Glutamatergic neuron (in vitro differentiated cells): ENCODE measurements around the gene TARS3. TPM values are rescaled to one million over a fixed set of nuclear protein-coding genes. Genes with fewer than 3 reads are reported as not detected.

Experiments
- DNase-seq: peaks from one replicate; pipeline ENCODE4 v3.0.0; 2022
- H3K27ac Mint-ChIP-seq: one replicate; pipeline ENCODE4 v1.8.0; 2020; ENCODE audit warnings: mild to moderate bottlenecking, mixed read lengths, inconsistent platforms; ENCODE audit not compliant: unreplicated experiment
- H3K27me3 Mint-ChIP-seq: one replicate; pipeline ENCODE4 v1.8.0; 2020; ENCODE audit warnings: mild to moderate bottlenecking, moderate library complexity, mixed read lengths, inconsistent platforms; ENCODE audit not compliant: unreplicated experiment
- H3K36me3 Mint-ChIP-seq: one replicate; pipeline ENCODE4 v1.8.0; 2020; ENCODE audit warnings: mild to moderate bottlenecking, mixed read lengths, inconsistent platforms; ENCODE audit not compliant: unreplicated experiment
- H3K4me1 Mint-ChIP-seq: one replicate; pipeline ENCODE4 v1.8.0; 2020; ENCODE audit warnings: mild to moderate bottlenecking, low read depth, mixed read lengths, inconsistent platforms; ENCODE audit not compliant: unreplicated experiment
- H3K4me3 Mint-ChIP-seq: one replicate; pipeline ENCODE4 v1.8.0; 2020; ENCODE audit warnings: mild to moderate bottlenecking, mixed read lengths, inconsistent platforms; ENCODE audit not compliant: unreplicated experiment
- H3K9me3 Mint-ChIP-seq: one replicate; pipeline ENCODE4 v1.8.0; 2020; ENCODE audit warnings: mild to moderate bottlenecking, moderate library complexity, mixed read lengths, inconsistent platforms; ENCODE audit not compliant: unreplicated experiment
- total RNA-seq: library from RNA; stranded (reverse); fragmentation: NEBNext Ultra II Directional; extraction: Animal tissue kit (Norgen Biotek cat#: 25700); gene quantifications from one replicate; pipeline ENCODE4 v1.2.1, GENCODE V29; 2021; ENCODE audit not compliant: unreplicated experiment
- TF ChIP-seq, protein P1 (sequence below): fragments of 200-600 bp; sonication (generic); IDR thresholded peaks from one replicate; pipeline ENCODE4 v1.5.0; 2021; ENCODE audit not compliant: partially characterized antibody, unreplicated experiment

The TARS3 gene
- total RNA-seq, 1 donor from 2014 or later: 40.1 TPM

DNA sequence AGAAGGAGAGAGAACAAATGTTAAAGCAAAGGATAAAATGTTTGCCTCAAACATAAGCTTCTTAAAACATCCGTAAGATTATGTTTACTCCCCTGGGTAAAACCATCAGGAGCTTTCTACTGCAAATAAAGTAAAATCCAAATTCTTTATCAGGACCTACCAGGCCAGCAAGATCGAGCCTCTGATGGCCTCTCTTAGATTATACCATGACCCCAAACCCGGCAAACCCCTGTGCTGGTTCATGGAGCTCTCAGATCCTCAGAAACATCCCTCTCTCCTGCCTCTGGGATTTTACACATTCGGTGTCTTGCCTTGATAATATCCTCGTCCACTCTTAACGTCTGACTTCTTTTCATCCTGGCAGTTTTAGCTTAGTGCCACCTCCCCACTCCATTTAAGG, 7.5 kb upstream of the TARS3 start:
- no peak for DNase-seq
- no peak overlapping the region for H3K4me3 Mint-ChIP-seq
- H3K9me3 Mint-ChIP-seq: no peaks in the 10 kb centered on the region
- H3K27me3 Mint-ChIP-seq: no peaks in the 10 kb centered on the region
- TF ChIP-seq, protein P1, sequence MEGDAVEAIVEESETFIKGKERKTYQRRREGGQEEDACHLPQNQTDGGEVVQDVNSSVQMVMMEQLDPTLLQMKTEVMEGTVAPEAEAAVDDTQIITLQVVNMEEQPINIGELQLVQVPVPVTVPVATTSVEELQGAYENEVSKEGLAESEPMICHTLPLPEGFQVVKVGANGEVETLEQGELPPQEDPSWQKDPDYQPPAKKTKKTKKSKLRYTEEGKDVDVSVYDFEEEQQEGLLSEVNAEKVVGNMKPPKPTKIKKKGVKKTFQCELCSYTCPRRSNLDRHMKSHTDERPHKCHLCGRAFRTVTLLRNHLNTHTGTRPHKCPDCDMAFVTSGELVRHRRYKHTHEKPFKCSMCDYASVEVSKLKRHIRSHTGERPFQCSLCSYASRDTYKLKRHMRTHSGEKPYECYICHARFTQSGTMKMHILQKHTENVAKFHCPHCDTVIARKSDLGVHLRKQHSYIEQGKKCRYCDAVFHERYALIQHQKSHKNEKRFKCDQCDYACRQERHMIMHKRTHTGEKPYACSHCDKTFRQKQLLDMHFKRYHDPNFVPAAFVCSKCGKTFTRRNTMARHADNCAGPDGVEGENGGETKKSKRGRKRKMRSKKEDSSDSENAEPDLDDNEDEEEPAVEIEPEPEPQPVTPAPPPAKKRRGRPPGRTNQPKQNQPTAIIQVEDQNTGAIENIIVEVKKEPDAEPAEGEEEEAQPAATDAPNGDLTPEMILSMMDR: no peak
- no peak overlapping the region for H3K27ac Mint-ChIP-seq
- H3K4me1 Mint-ChIP-seq: no peaks in the 10 kb centered on the region
- no peaks in the 10 kb centered on the region for H3K36me3 Mint-ChIP-seq

DNA sequence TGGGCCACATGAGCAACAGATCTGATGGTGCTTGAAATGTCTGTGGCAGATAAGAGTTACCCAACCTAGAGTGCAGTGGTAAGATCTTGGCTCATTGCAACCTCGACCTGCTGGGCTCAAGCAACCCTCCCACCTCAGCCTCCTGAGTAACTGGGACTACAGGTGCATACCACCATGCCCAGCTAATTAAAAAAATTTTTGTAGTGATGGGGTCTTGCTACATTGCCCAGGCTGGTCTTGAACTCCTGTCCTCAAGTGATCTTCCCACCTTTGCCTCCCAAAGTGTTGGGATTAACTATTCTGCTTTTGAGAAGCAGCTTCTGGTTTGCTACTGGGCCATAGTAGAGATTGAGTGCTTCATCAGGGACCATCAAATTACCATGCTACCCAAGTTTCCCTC, 2.9 kb upstream of the TARS3 start:
- peaks cover 3% of the 10 kb centered on the region for H3K4me1 Mint-ChIP-seq
- TF ChIP-seq, protein P1: no peak
- no peaks in the 10 kb centered on the region for H3K36me3 Mint-ChIP-seq
- no peak overlapping the region for H3K4me3 Mint-ChIP-seq
- H3K27ac Mint-ChIP-seq: no peak overlapping the region
- DNase-seq: no peak
- no peaks in the 10 kb centered on the region for H3K27me3 Mint-ChIP-seq
- peaks cover 1% of the 10 kb centered on the region for H3K9me3 Mint-ChIP-seq

DNA sequence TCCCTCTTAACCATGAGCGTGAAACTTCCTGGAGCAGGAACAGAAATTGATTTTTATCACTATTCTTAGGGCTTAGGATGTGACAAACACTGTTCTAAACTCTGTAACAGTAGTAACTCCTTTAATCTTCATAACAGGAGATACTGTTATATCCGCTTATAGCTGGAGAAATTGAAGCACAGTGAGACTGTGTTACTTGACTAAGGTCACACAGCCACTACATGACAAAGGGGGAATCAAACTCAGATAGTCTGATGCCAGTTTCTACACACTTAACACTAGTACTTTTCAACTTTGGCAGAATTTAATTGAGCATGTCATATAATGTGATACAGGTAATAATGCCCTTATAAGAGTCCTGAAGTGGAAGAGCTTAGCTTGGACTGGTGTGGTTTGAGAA, 800 bp upstream of the TARS3 start:
- no peak for DNase-seq
- Mint-ChIP-seq H3K36me3 (no peaks in the 10 kb centered on the region), H3K27me3 (no peaks in the 10 kb centered on the region), H3K4me3 (peak overlapping the region; percentile 69), H3K9me3 (peaks cover 1% of the 10 kb centered on the region), H3K27ac (peak overlapping the region; percentile 62), H3K4me1 (peaks cover 3% of the 10 kb centered on the region)
- TF ChIP-seq, protein P1: no peak

DNA sequence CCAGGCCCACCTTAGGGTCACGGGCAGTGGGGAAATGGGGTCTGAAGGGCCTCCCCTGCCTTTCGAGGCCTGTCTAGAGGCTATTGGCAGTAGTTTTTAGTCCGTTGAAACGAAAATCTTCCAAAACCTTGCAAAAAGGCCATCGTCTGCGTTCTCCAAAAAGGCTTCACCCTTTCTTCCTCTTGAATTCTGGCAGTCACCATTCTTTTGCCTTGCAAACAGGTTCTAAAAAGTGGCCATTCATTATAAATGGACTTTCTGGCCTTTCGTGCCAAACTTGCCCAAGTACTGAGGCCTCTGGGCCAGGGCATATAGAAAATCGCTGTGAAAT, 367 bp upstream of the TARS3 start:
- H3K4me3 Mint-ChIP-seq: peak overlapping the region; percentile 69
- no peaks in the 10 kb centered on the region for H3K27me3 Mint-ChIP-seq
- peak overlapping the region; percentile 62 for H3K27ac Mint-ChIP-seq
- no peak for DNase-seq
- H3K4me1 Mint-ChIP-seq: peaks cover 3% of the 10 kb centered on the region
- no peaks in the 10 kb centered on the region for H3K36me3 Mint-ChIP-seq
- TF ChIP-seq, protein P1: no peak
- H3K9me3 Mint-ChIP-seq: peaks cover 1% of the 10 kb centered on the region

DNA sequence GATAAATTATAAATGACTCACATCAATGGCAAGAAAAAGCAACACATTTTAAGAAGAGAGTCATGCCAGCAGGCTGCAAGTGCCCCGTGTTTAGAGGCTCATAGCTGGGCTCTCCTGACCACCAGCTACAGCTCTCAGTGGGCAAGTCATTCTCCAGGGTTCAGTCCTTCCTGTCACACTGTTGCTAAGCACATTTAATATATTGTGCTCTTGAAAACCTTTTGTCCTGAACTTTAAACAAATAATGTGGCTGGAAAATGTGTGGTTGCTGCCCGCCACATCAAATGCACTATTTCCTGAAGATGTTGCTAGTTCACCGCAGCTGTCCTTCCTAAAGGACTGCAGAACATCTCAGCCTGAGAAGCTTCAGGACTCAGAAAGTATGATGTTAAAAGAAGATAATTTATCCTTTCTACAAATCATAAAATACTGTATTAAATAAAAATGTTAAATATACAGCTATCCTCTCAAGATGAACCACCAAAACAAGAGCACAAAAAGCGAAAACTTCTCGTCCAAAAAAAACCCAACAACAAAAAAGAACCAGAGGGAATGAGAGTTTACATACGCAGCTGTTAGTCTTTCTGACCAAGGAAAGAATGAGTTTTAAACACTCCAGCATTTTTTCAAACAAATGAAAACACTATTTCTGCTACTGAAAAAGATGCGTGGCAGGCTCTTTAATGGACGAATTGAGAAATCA, 951 bp downstream of the TARS3 start:
- peaks cover 1% of the 10 kb centered on the region for H3K9me3 Mint-ChIP-seq

More for the DNA sequence above, 951 bp downstream of the TARS3 start:
- peak overlapping the region; percentile 85 for H3K4me3 Mint-ChIP-seq
- H3K27ac Mint-ChIP-seq: peak overlapping the region; percentile 49
- TF ChIP-seq, protein P1: no peak
- peaks cover 9% of the 10 kb centered on the region for H3K4me1 Mint-ChIP-seq
- DNase-seq: no peak
- peaks cover 2% of the 10 kb centered on the region for H3K27me3 Mint-ChIP-seq
- H3K36me3 Mint-ChIP-seq: no peaks in the 10 kb centered on the region
